GM21529 (cell line): ENCODE measurements around the gene CACNA1C.

Experiments used
- ATAC-seq: cut with Tn5 transposase; IDR thresholded peaks from one replicate; pipeline ENCODE4 v1.9.1; 2021; ENCODE audit not compliant: unreplicated experiment

The CACNA1C gene

GRCh38 chr12:2168808-2169207 is 116.0 kb downstream of the CACNA1C start:
- no peak for ATAC-seq

DNA sequence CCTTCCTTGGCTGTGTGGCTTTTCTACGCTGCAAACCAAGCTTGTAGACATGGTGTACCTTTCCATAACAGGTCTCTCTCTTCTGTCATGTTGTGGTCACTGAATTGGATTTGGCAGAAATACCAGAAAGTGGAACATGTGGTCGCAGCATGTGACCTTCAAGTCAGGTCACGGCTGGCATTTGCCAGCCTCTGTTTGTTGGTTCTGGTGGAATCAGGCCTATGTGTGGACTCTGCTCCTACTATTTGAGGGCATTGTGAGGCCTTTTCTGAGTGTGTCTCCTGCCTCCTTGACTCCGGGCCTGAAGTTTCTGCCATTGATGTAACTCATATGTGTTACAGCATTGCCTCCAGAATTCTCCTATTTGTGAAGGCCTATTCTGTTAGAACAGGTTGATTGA is 116.7 kb downstream of the CACNA1C start:
- ATAC-seq = no peak

- no peak for ATAC-seq
Measured at GRCh38 chr12:2169940-2170339, 117.2 kb downstream of the CACNA1C start.

- ATAC-seq = no peak
Measured at GRCh38 chr12:2170376-2170775, 117.6 kb downstream of the CACNA1C start.

DNA sequence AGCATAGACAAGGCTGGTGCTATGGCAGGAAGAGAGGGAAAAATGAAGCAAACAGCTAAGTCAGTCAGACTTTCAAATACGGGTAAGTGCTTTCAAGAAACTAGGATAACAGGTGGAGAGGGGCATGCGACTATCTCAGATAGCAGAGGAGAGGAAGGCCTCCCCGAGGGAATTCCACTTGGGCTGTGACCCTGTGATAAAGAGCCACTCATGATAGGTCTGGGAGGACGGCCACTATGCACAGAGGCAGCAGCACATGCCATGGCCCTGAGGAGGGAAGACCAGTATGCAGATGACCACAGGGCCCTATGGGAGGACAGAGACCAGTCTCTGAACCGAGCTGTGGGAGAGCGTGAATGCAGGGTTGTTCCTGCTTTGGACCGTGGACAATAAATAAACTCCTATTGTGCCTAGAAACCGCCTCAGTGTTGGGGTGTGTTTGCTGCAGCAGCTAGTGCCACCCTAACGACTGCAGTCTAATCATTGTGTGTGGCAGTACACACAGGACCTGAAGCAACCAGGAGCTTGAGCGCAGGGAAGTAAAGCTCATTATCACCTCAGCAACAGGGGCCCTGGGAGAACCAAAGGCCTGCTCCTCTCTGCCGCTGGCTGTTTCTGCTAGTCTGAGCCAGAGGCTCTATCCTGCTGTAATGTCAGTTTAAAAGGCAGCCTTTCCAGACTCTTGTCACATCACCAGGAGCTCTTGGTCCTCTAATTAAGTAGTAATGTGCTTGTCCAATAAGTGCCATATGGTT is 119.1 kb downstream of the CACNA1C start:
- no peak for ATAC-seq

- no peak for ATAC-seq
Measured at GRCh38 chr12:2172491-2173214, 119.9 kb downstream of the CACNA1C start.

GRCh38 chr12:2173971-2174370 is 121.2 kb downstream of the CACNA1C start:
- no peak for ATAC-seq

DNA sequence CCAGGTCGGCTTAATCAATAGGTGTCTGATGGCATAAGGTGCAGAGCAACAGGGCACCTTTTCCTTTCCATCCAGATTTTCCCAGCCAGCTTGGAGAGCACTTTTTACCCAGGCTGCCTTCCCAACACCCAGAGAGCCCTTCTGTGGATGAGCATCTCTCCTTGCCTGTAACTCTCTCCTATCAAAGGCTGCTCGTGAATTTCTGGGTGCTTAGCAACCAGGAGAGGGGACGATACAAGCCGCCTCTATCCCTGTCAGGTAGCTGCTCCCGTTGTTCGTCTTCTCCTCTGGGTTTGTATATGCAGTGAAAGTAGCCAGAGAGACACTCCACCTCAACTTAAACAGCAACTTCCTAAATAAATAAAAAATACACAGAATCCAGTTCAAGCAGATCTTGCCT is 124.2 kb downstream of the CACNA1C start:
- no peak for ATAC-seq

GRCh38 chr12:2177751-2178150 is 125.0 kb downstream of the CACNA1C start:
- ATAC-seq = no peak

- ATAC-seq = no peak
Measured at GRCh38 chr12:2179058-2179457, 126.3 kb downstream of the CACNA1C start.

- no peak for ATAC-seq
Measured at GRCh38 chr12:2179953-2180736, 127.4 kb downstream of the CACNA1C start.

- ATAC-seq = no peak
Measured at GRCh38 chr12:2180737-2181082, 127.9 kb downstream of the CACNA1C start.

DNA sequence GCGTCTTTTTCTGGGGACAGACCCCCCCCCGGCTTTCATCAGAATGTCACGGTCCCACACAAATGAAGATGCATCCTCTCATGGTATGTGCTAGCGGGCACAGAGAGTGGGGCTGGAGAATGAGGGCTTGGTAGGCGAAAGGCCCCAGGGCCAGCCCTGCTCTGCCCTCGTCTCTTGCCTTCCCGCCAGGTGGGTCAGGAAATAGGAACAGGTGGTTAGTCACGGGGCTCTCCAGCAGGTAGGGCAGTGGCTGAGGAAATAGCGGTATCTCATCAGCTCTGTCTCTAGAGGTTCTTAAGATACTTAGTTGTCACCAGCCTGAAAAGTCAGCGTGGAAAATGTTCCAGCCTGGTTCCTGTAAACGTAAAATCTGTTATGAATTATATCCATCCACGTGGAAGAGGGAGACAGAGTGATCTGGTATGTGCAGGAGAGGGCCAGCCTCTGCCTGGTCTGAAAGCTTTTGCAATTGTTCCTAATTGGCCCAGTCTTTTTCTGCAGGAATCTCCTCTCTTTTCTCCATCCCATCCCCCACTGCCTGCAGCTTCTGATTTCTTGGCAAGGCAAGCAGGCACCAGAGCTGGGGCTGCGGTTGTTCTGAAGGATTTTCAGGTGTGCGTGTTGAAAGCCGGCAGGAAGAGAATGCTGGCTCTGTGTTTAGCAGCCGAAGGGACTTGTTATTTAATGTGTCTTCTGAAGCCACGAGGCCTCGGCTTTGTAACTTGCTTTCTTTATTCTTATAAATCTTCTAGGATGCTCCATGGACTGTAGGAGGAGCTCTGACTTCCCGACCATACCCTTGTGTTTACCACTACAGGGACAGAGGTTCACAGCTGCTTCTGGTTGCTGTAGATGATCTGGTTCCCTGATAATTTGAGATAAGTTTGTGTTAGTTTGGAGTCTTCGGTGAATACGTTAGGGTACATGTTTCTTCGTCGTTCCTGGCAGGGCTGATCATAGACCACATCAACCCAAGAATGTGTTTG is 131.1 kb downstream of the CACNA1C start:
- ATAC-seq = no peak

DNA sequence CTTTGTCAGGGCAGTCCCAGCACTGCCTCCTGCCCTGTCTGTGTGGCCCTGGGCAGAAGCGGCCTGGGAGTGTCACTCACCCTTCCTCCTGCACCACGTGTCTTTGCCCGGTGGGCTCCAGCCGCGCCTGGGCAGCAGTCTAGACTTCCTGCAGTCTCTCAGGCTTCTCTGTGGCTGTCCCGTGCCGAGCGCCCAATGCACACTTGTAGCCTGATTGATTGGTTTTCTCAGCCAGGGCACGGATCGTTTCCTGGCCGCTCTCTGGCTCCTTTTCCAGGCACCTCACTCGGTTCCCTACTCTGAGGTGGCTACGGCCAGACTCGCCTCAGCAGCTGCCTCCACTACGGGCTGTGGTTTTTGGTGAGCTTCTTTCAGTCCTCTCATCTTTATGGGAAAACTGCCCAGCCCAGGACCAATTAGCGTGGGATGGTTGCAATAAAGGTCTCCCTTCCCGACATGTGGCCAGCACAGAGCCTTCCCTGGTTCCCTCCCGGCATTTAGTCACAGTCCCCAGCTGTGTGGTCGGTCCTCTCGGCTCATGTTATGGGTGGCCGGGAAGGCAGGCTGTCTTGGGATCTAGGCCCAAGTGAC is 133.1 kb downstream of the CACNA1C start:
- ATAC-seq = no peak

DNA sequence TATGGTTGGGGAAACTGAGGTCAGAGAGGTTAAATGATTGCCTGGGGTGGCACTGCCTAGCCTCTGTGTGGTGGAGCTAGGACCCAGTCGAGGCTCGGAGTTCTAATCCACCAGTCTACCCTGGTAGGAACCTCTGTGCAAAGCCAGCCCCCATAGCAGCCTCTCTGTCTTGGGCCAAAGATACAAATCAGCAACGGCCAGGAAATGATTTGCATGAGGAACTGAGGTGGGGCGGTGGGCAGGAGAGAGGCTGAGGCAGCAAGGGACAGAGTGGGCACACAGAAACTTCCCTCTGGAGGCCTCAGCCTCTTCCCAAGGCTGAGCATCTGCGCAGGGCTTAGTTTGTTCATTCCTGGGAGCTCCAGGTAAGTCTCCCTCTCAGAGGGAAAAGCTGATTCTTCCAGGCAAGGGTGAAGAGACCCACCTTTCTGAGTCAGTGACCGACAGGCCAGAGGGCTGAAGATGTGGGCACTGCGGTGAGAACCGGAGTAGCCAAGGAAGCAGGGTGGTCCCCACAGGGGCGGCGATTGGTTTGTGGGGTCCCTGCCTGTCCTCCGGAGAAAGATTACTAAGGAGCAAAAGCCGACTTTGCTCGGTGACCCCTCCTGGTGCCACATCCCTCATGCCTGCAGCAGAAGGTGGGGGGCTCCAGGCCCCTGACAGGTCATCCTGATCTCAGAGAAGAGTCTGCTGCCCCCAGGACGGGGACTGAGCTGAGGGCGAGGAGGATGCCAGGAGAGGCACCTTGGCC is 134.6 kb downstream of the CACNA1C start:
- ATAC-seq = no peak

GRCh38 chr12:2190085-2190484 is 137.3 kb downstream of the CACNA1C start:
- no peak for ATAC-seq

DNA sequence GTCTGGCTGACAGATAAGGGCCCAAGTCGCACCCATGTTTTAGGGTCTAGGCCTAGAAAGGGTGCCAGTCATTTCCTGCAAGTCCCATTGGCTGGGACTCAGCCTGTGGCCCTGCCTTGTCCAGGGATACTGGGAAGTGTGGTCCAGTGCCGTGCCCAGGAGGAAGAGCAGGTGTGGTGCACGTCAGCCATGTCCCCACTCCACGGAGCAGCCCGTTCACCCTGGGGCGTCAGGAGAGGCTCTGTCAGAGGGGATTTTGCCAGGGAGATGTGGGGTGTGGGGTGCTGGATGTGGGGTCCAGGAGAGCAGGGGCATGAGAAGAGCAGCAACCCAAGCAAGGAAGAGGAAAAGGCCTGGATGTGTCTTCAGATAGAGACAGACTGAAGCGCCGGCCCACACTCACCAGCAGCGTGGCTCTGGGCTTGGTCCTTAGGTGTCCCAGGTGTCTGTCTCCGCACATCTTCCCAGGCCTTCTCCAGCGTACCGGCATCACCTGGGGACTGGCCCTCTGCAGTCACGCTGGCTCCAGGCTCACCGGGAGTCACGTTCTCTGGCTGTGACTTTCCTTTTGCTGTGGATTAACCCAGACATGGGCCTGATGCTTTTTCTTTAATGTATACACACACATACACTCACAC is 138.2 kb downstream of the CACNA1C start:
- ATAC-seq = no peak

DNA sequence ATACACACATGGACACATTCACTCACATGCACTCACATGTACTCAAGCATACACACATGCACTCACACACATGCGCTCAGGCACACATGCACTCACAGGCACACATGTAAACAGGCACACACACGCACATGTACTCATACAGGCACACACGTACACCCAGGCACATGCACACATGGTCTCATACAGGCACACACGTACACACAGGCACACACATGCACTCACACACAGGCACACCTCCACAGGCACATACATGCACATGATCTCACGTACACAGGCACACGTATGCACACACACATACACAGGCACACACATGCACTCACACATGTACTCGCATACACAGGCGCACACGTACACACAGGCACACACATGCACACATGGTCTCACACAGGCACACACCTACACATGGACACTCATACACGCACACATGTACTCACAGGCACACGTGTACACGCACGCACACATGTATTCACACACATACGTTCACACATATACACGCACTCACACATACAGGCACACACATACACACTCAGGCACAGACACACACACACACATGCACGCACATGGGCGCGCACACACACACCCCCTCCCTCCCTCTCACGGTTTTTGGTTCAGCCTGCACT is 138.9 kb downstream of the CACNA1C start:
- no peak for ATAC-seq

DNA sequence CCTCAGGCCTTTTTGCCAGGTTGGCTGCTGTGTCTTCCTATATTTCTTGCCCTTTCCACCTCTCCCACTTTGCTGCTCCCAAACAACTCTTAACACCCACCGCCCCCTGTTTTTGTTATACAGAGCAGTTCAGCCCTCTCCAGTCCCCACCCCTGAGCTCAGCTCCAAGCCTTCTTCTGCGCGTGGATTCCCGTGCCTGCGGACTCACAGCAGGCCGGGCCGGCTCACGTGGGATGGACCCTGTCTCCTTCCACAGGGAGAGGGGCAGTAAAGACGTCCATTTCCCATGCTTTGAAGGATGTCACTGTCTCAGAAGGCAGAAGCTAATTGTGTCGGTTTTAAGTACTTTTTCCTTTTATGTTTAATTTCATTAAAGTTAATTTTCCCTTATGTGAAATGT is 139.4 kb downstream of the CACNA1C start:
- ATAC-seq = no peak
